CD4-positive, alpha-beta T cell treated with Interleukin-21 for 1 hour (primary cell): ENCODE measurements around the gene LYG2.
"Not testable (repeated sequence)": the region's sequence is repeated elsewhere in the genome, so short reads cannot be mapped to it uniquely, and the experiment has no call there.

ENCODE experiments used
- DNase-seq: peaks from one replicate; pipeline ENCODE4 v3.0.0-alpha.2; 2020

LYG2 gene

DNA sequence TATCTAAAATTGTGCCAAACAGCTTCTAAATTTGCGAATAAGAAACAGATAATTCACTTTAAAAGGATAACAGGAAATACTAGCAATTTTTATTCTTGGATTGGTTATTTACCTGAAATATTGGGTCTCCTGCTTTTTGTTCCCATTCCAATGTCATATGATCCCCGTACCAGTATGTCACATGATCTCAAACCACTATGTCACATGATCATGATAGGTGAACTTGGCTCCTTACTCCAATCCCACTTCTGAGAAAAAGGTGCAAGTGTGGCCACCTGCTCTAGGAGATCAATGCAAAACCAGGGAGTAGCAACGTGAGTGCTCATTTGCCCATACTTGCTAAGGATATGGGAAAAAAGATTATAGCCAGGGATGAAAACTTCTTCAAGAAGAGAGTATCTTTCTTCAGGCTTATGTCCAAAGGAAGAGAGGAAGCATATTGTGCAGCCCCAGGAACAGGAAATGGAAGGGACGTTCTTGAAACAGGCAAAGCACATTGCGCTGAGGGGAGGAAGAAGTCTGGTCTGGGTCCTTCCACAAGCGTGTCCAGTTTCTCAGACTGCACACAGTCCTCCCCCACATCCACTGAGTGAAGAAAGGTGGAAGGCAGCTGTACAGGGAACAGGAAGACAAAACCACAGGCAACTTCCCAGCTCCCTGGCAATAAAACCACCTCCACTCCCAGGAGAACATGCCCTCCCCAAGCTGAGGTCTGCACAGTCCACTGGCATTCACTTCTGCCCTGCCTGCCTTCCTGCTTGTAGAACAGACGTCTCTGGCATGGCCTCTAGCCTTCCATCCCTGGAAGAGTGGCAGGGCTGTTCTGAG lies at the start of gene LYG2:
Gene LYG2 (minus strand): TSS at position 176 of the 828 bp plus-strand sequence. CDS start 1,406 bp downstream, outside the sequence.
- DNase-seq: no peak

DNA sequence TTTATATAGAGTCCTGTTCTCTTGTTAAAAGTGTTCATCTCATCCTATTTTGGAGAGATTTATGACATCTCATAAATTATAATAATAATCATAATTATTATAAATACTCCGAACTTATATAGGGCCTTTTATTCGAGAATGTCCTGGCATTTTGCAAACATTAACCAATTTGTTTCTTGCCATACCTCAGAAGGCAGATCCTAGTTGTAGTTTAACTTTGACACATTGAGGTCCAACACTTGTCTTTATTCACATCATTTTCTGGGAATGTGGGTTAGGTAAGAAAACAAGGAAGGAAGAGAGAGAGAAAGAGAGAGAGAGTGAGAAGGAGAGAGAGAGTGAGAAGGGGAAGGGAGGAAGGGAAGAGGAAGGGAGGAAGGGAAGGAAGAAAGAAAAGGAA lies 45.6 kb upstream of the LYG2 start, which contains the start of gene LYG1:
Gene LYG1 (minus strand): TSS at position 101 of the 400 bp plus-strand sequence. CDS start 5,527 bp downstream, outside the sequence.
- DNase-seq: not testable (repeated sequence)

GRCh38 chr2:99299580-99299979 lies 44.1 kb upstream of the LYG2 start:
- no peak for DNase-seq

- no peak for DNase-seq
Measured at GRCh38 chr2:99297994-99298393, 42.5 kb upstream of the LYG2 start.

GRCh38 chr2:99285526-99285925 lies 30.1 kb upstream of the LYG2 start:
- DNase-seq: no peak

DNA sequence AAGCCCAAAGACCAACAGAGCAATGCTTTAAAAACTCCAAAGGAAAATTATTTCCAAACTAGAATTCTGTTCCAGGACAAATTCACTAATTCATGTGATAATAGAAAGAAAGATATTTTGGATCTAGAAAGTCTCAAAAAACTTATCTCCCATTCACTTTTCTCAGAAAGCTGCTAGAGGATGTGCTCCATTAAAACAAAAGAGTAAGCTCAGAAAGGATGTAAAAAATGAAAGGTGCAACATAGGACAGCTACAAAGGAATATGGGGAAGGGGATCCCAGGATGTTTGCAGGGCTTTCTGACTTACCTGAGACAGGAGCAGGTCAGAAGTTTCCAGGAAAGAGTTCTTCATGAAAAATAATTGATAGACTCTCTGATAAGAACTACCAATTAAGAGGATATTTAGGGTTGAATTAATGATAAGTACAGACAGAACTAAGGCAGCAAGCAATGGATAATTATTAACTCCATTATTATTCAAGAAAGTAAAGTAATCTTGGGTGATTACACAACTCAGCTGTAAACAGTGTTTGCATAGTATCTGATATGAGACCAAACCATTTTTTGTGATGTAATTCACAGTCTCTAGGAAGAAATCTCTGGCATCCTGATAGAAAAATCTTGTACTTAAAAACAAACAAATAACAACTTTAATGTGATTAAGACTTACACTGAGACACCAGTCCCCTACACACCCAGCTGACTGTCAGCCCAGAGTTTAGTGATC lies 24.7 kb upstream of the LYG2 start:
- DNase-seq: no peak

DNA sequence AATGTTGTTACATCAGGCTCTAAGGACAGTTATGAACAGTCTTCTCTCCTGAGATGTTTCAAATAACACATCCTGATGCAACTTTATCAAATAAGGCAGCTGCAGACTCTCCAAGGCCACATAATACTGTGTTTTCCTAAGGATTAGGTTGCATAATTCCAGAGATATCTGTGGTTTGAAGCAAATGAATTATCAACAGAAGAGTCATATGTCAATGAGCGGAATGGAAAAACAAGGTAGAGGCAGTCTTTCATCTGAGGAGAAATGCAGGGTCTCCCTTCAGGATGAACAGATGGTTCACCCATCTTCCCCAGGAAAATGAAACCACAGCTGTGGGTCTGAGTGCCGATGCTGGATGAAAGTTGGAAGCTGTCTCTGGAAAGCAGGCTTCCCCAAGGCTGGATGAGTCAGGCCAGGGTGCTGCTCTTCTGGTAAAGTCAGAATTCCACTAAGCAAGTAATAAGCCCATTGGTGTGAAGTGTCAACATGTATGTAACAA lies 23.4 kb upstream of the LYG2 start:
- no peak for DNase-seq

GRCh38 chr2:99278195-99278765 lies 22.8 kb upstream of the LYG2 start:
- not testable (repeated sequence) for DNase-seq

- DNase-seq: no peak
Measured at GRCh38 chr2:99275882-99276281, 20.4 kb upstream of the LYG2 start.

DNA sequence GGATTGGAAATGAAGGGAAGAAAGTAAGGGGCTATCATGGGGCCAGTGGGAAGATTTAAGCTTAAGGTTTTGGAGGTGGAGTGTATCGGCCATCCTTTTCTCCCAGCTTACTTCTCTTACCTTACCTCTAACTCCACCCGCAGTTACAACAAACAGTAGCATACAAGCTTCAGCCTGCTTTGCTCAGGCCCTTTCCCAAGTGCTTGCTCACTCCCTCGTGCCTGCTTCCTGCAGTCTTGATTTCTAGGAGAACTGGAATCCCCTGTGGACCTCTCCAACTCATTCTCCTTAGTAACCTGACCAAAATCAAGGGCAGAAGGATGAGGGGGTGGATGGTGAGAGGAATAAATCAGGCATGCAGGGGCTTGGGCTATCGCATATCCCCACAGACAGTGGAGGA lies 5.8 kb upstream of the LYG2 start:
- no peak for DNase-seq

- no peak for DNase-seq
Measured at GRCh38 chr2:99260184-99260583, 4.7 kb upstream of the LYG2 start.

- DNase-seq: no peak
Measured at GRCh38 chr2:99259465-99259864, 4.0 kb upstream of the LYG2 start.

DNA sequence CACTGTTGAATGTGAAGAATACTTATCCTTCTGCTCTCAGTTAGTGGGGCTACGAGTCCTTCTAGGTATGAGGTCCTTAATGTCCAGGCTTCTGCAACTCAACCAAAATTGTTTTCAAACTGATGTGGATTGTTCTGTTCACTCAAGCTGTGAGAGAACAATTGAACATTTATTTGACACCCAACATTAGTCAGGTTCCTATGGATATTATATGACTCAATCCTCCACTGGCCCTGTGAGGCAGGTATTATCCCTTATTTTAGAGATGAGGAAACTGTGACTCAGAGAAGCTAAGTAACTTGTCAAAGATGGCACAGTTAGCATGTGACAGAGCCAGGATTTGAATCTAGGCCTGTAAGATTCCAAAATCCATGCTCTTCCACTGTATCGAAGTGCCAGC lies 1.2 kb upstream of the LYG2 start:
- DNase-seq: no peak

- DNase-seq: no peak
Measured at GRCh38 chr2:99249951-99250350, 5.5 kb downstream of the LYG2 start.

DNA sequence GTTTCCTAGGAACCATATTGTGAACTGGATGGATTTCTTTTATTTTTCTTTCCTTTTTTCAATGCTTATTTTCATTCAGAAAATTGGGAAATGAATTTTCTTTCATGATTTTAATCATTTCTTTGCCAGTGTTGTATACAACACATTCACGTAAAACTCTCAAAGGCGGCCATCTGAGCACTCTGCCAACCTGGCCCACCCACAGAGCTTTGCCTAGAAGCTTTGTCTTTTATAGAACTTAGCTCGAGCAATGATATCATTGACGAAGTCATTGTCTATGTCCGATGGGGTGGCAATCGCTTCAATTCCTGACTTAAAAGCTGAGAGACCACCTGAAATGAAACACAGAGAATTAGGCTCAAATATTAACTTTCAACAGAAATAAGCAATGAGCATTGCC lies 13.3 kb downstream of the LYG2 start:
- no peak for DNase-seq

DNA sequence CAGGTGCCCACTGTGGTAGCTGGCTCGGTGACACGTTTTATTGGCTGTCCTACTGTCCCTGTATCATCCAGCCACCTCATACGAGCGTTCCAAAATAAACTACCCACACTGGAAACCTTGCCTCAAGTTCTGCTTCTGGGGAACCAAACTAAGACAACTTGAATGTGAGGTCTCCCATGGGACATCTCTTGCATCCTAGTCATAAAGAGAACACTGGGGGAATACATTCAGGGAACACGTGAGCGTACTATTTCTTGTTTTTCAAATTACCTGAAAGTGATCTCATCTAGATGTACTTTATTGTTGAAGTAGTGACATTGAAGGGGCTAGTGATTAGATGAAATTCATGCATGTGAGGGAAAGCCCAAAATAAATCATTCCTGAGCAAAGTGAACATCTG lies 15.0 kb downstream of the LYG2 start:
- no peak for DNase-seq

DNA sequence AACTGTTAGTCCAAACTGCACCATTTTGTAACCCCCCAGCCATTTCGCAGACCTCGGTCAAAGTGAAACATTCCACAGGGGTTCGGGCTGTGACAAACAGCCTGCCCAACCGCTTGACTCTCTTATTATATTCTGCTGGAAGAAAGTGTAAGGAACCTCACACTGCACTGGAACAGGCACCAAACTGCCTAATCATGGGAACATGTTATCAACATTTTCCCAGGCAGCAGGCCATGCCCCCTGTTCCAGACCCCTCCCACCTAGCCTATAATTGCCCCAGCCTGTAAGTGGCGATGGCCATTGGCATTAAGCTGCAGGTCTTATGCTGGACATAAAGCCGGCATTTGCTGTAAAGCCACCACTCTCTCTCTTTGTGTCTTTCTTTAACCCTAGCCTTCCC lies 16.9 kb downstream of the LYG2 start:
- DNase-seq: no peak

GRCh38 chr2:99233177-99233576 lies 22.3 kb downstream of the LYG2 start:
- not testable (repeated sequence) for DNase-seq

- no peak for DNase-seq
Measured at GRCh38 chr2:99217929-99218501, 37.5 kb downstream of the LYG2 start.

DNA sequence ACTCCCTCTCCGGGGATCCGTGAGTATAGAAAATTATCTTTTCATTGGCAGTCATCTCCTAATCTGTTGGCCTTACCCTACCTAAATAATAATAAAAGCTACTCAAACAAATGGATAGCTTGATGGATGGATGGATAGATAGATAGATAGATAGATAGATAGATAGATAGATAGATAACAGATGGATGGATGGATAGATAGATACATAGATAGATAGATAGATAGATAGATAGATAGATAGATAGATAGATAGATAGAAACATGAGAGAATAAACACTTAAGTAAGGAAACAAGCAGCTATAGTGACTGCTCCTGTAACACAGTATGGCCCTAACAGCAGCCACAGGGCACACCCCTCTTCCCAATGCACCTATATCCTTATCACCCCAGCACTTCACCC lies 39.4 kb downstream of the LYG2 start:
- no peak for DNase-seq

DNA sequence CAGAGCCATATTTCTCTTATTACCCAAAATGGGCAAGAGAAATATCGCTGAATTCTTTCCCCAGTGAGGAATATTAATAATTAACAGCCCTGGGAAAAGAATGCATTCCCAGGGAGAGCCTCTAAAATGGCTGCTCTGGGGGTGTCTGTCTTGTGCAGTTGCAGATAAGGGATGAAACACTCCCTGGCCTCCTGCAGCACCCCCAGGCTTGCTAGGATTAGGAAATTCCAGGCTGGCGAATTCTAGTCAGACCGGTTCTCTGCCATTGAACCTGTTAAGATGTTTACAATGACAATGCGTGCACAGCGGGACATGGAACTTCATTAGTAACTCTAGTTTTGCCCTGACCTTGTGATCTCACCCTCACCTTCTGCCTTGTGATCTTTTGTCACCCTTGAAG lies 50.0 kb downstream of the LYG2 start:
- no peak for DNase-seq

GRCh38 chr2:99201959-99202678 lies 53.3 kb downstream of the LYG2 start:
- no peak for DNase-seq
